Gastroesophageal sphincter (tissue), 4 donors: ENCODE results near the gene TMEM134. TPM values are rescaled to one million over a fixed set of nuclear protein-coding genes. Genes with fewer than 3 reads are reported as not detected.
A peak's percentile ranks its signal among the peaks of the same experiment; 100 is the strongest.
"Not testable (repeated sequence)": the region's sequence is repeated elsewhere in the genome, so short reads cannot be mapped to it uniquely, and the experiment has no call there.

Source experiments
- ATAC-seq: fragments of 150-250 bp; one replicate; pipeline ENCODE4 v1.9.1; 2016; ENCODE audit warnings: mild to moderate bottlenecking, moderate library complexity
- H3K27ac ChIP-seq, 4 donors: fragments of 200-600 bp; sonication (generic) in 3 of 4; 1 replicate in 3 of 4; 2 replicates in 1 of 4; pipeline ENCODE4 v1.5.1; 2016 to 2019
- H3K27me3 ChIP-seq: fragments of 200-600 bp; sonication (generic); one replicate; pipeline ENCODE4 v1.5.1; 2019
- H3K36me3 ChIP-seq, 2 donors: fragments of 200-600 bp; sonication (generic); one replicate each; pipeline ENCODE4 v1.5.1; 2019; ENCODE audit warnings: control low read depth in 1 of 2
- H3K4me1 ChIP-seq, 3 donors: fragments of 200-600 bp; sonication (generic); 1 replicate in 2 of 3; 2 replicates in 1 of 3; pipeline ENCODE4 v1.5.1; 2016 to 2019; ENCODE audit warnings: control low read depth in 2 of 3
- H3K4me3 ChIP-seq, 2 donors: fragments of 200-600 bp; sonication (generic); one replicate each; pipeline ENCODE4 v1.5.1; 2019; ENCODE audit warnings: mild to moderate bottlenecking in 1 of 2, moderate library complexity in 1 of 2
- H3K9me3 ChIP-seq, 3 donors: fragments of 200-600 bp; sonication (generic); one replicate each; pipeline ENCODE4 v1.5.1; 2017 to 2019; ENCODE audit warnings: control low read depth in 2 of 3
- EP300 ChIP-seq: sonication (generic); formaldehyde crosslinking; IDR thresholded peaks from one replicate; pipeline ENCODE4 v1.6.1; 2017; ENCODE audit warnings: antibody characterized with exemption, mild to moderate bottlenecking
- POLR2A ChIP-seq, 2 donors: fragments of 450-650 bp; IDR thresholded peaks; one replicate each; pipeline ENCODE4 v1.6.1; 2017; ENCODE audit warnings: antibody characterized with exemption in 2 of 2, mild to moderate bottlenecking in 2 of 2, moderate library complexity in 1 of 2
- POLR2AphosphoS5 ChIP-seq: sonication (generic); formaldehyde crosslinking; IDR thresholded peaks from one replicate; pipeline ENCODE4 v1.6.1; 2017; ENCODE audit warnings: antibody characterized with exemption
- WGBS, 2 donors: methylation state at CpG; one replicate each; pipeline ENCODE4 v1.1.5; 2018; ENCODE audit warnings: low coverage in 1 of 2; 5-methylcytosine and 5-hydroxymethylcytosine counted together
- total RNA-seq, 4 donors: library from RNA; depleted of rRNA; stranded (reverse); fragments of >200 nt; gene quantifications; one replicate each; pipeline ENCODE4 v1.1.0, GENCODE V29; 2016
- TF ChIP-seq, protein P1 (sequence below), 4 experiments: fragments of 200-600 bp in 2 of 4; fragments of 450-650 bp in 2 of 4; sonication (generic) in 1 of 4; IDR thresholded peaks; one replicate each; pipeline ENCODE4 v1.5.1; 2017 to 2019; ENCODE audit warnings: antibody characterized with exemption in 4 of 4, mild to moderate bottlenecking in 2 of 4, moderate library complexity in 2 of 4

TMEM134 gene
- total RNA-seq, 4 donors from 2014 or later: 22.2 to 35.2 (median 32.5) TPM

DNA sequence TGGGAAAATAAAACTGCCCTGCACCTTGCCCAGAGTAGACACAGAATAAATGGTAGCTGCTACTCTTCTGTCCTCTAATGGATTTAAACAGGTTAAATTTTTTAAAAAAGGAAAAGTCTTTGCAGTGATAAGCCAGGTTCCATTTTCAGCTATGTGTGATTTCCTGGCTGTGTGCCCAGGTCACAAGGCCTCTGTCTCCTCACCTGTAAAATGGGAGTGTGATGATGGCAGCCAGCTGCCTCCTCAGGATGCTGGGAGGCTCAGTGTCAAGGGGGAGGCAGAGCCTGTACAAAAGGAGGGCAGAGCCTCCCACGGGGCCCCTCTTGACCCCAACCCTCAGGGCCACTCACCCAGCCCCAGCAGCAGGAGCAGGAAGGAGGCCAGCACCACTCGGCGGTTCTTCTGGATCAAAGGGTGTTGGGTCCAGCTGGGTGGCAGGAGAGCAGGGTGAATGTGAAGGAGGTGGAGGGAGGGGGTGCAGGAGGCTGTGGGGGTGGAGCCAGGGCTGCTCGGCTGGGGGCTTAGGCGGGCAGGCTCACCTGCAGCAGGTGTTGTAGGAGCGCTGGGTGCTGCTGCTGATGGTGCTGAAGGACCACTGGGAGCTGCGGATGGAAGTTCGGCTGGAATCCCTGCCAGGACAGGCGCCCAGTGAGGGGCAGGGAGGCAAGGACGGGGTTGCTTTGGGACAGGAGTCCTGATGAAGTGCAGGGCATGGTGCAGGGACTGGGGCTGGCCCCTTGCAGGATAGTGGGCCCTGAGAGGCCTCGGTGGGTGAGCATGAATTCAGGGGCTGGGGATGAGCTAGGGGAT lies 1.9 kb downstream of the TMEM134 start:
- Histone ChIP-seq H3K4me1 (peaks cover 0 to 60% (median 23%) of the 10 kb centered on the region in 3 donors), H3K9me3 (no peaks in the 10 kb centered on the region), H3K4me3 (no peak overlapping the region), H3K36me3 (peaks cover 0 to 4% of the 10 kb centered on the region in 2 donors), H3K27ac (peak overlapping the region in 3 of 4 donors; percentile 88 to 92 (median 90)), H3K27me3 (no peaks in the 10 kb centered on the region)
- 33 to 80% methylated on average over 1 to 2 of the region's 11 CpGs for WGBS, 2 donors
- no peak for ATAC-seq
- TF ChIP-seq POLR2A (IDR thresholded peaks at IDR 0.05) (no peak), EP300 (no peak), POLR2AphosphoS5 (no peak)
- TF ChIP-seq, protein P1, sequence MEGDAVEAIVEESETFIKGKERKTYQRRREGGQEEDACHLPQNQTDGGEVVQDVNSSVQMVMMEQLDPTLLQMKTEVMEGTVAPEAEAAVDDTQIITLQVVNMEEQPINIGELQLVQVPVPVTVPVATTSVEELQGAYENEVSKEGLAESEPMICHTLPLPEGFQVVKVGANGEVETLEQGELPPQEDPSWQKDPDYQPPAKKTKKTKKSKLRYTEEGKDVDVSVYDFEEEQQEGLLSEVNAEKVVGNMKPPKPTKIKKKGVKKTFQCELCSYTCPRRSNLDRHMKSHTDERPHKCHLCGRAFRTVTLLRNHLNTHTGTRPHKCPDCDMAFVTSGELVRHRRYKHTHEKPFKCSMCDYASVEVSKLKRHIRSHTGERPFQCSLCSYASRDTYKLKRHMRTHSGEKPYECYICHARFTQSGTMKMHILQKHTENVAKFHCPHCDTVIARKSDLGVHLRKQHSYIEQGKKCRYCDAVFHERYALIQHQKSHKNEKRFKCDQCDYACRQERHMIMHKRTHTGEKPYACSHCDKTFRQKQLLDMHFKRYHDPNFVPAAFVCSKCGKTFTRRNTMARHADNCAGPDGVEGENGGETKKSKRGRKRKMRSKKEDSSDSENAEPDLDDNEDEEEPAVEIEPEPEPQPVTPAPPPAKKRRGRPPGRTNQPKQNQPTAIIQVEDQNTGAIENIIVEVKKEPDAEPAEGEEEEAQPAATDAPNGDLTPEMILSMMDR (IDR thresholded peaks at IDR 0.05): no peak

DNA sequence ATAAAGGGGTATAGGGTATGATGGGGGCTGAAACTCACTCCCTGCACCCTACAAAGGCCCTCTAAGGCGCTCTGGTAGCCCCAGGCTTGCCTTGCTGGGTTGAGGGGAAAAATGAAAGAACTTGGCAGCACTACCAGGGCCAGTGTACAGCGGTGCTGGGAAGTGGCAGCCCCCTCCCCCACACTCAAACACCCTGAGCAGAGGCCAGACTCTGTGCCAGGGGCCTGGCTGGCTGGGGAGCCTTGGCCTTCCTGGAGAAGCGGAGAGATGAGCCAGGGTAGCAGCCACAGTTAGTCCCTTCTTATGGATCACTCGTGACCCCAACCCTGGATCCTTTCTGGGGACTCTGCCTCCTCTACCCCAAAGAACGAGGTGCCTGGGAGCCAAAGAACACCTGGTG lies 2.7 kb downstream of the TMEM134 start:
- Histone ChIP-seq H3K4me3 (no peak overlapping the region), H3K27ac (peak overlapping the region in 2 of 4 donors; percentile 90 to 92), H3K9me3 (no peaks in the 10 kb centered on the region), H3K4me1 (peaks cover 0 to 60% (median 23%) of the 10 kb centered on the region in 3 donors), H3K36me3 (peaks cover 0 to 4% of the 10 kb centered on the region in 2 donors), H3K27me3 (no peaks in the 10 kb centered on the region)
- TF ChIP-seq POLR2A (IDR thresholded peaks at IDR 0.05): no peak
- no peak for TF ChIP-seq POLR2AphosphoS5
- TF ChIP-seq, protein P1 (IDR thresholded peaks at IDR 0.05): no peak
- no peak for TF ChIP-seq EP300
- 33 to 69% methylated on average over 1 to 3 of the region's 5 CpGs for WGBS, 2 donors
- ATAC-seq: no peak

DNA sequence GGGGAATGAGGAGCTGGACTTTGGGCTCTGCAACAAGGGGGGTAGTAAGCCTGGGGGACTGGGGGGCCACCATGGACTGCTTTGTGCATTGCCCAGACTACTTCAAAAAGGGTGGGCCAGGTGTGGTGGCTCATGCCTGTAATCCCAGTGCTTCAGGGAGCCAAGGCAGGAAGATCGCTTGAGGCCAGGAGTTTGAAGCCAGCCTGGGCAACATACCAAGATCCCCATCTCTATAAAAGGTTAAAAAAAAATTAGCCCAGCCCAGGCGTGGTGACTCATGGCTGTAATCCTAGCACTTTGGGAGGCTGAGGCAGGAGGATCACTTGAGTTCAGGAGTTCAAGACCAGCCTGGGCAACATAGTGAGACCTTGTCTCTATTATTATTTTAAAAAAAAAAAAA lies 3.5 kb downstream of the TMEM134 start:
- H3K27me3 ChIP-seq, H3K9me3 ChIP-seq, H3K36me3 ChIP-seq, ATAC-seq: not testable (repeated sequence)
- peak overlapping the region in 1 of 2 donors; percentile 61 for H3K4me3 ChIP-seq
- WGBS, 2 donors: 49% methylated on average over 2 of the region's 2 CpGs; no CpG with 5 or more reads in 1 of the 2 donors
- peaks cover 0 to 60% (median 23%) of the 10 kb centered on the region in 3 donors for H3K4me1 ChIP-seq
- H3K27ac ChIP-seq: peak overlapping the region in 3 of 4 donors; percentile 90 to 95 (median 92)

DNA sequence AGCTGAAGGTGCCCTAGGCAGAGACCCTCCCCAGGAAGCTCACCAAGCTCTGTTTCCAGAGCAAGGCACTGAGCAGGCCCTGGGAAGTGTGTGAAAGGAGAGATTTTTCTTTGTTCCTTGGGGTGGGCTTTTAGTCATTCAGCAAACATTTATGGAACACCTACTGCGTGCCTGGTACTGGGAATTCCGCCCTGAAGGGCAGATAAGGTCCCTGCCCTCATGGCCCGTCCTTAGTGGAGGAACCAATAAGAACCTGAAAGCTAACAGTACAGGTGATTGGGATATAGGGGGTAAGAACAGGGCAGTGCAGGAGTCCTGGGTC lies 3.9 kb downstream of the TMEM134 start:
- Histone ChIP-seq H3K4me1 (peaks cover 0 to 60% (median 23%) of the 10 kb centered on the region in 3 donors), H3K9me3 (no peaks in the 10 kb centered on the region), H3K4me3 (peak overlapping the region; percentile 44 to 61), H3K27me3 (no peaks in the 10 kb centered on the region), H3K27ac (peak overlapping the region; percentile 68 to 95 (median 91)), H3K36me3 (peaks cover 0 to 4% of the 10 kb centered on the region in 2 donors)
- ATAC-seq: no peak
- TF ChIP-seq, protein P1 (IDR thresholded peaks at IDR 0.05): no peak
- TF ChIP-seq POLR2AphosphoS5: no peak
- TF ChIP-seq POLR2A (IDR thresholded peaks at IDR 0.05): no peak
- TF ChIP-seq EP300: no peak
- WGBS, 2 donors: 40 to 58% methylated on average over 1 to 3 of the region's 3 CpGs

DNA sequence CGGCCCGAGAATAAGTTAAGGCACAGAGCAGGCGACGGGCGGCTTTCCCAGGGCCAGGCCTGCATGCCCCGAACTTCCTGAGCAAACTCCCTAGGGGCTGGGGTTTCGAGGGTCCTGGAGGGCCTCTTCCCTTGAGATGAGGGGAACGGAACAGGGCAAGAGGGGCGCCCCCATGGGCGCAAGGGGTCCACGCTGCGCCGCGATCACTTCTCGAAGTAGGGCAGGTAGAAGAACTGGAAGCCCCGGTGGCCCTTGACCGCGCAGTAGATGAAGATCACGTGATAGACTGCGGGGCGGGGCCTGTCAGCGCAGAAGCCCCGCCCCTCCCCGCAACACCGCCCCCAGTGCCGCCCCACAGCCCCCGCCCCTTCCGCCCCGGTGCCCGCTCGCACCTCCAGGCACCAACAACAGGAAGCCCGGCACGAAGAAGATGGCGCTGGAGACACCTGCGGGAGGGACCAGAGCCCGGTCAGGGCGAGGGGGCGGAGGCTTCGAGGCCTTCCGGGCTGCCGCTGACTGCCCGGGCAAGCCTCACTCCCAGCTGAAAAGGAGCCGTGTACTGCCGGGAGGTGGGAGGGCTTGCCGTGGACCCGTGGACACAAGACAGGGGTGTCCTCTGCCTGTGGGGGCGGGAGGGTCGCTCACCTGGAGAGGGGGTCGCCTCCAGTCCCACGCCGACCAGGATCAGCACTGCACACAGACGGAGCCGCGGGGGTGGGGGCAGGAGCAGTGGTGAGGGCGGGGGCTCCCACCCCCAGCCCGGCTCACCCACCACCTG lies 4.5 kb downstream of the TMEM134 start:
- ATAC-seq: peak; percentile 63
- TF ChIP-seq EP300: no peak
- TF ChIP-seq, protein P1 (IDR thresholded peaks at IDR 0.05): peak in 1 of 4 experiments; percentile 13
- peaks cover 0 to 55% (median 19%) of the 10 kb centered on the region in 3 donors for H3K4me1 ChIP-seq
- no peaks in the 10 kb centered on the region for H3K9me3 ChIP-seq
- peak overlapping the region; percentile 68 to 95 (median 91) for H3K27ac ChIP-seq
- 0% methylated on average over 5 of the region's 56 CpGs; no CpG with 5 or more reads in 1 of the 2 donors for WGBS, 2 donors
- peak overlapping the region; percentile 44 to 61 for H3K4me3 ChIP-seq
- H3K36me3 ChIP-seq: peaks cover 0 to 4% of the 10 kb centered on the region in 2 donors
- no peaks in the 10 kb centered on the region for H3K27me3 ChIP-seq
